ENCODE data around the gene LDAH. TPM values are rescaled to one million over a fixed set of nuclear protein-coding genes. Genes with fewer than 3 reads are reported as not detected.

LDAH gene
- total and polyA plus RNA-seq, 2 experiments from 2014 or later = 12.1 to 37.5 TPM

DNA sequence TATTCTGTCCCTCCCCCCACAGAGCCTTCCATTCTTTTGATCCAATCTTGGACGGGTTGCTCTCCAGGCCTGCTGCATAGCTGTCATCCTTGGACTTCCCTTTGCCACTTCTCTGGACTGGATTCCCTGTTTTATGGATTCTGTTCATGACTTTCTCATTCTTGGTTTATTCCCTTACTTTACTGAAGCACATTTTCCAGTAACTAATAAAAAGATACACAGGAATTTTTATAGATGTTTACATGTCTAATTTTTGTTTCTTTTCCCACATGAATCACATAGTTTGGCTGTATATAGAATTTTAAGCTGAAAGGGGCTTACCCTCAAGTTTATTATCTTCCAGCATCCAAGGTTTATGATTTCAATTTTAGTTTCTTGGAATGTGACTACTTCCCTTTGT, 118.0 kb downstream of the LDAH start:
- no peaks in the 10 kb centered on the region for H3K36me3 ChIP-seq (ENCODE audit: insufficient read depth)
- H3K4me3 Mint-ChIP-seq = no peak overlapping the region
- no peaks in the 10 kb centered on the region; the same call in 1 of the 2 replicates for H3K79me2 ChIP-seq (replicated peaks; ENCODE audit: insufficient read depth)
- no peaks in the 10 kb centered on the region for H3K27me3 Mint-ChIP-seq (ENCODE audit: insufficient read depth, low read depth, poor library complexity)
- DNase-seq (ENCODE audit: low spot score) = no peak
- no peaks in the 10 kb centered on the region for H3K4me1 ChIP-seq (ENCODE audit: insufficient read depth)
- no peaks in the 10 kb centered on the region for H3K36me3 Mint-ChIP-seq (ENCODE audit: low read depth)
- TF ChIP-seq EZH2phosphoT487 (IDR thresholded peaks at IDR 0.05; ENCODE audit: unreplicated experiment) (no peak), ZNF114 (CRISPR knock-in tag; IDR thresholded peaks at IDR 0.05) (no peak), NANOG (IDR thresholded peaks at IDR 0.05; ENCODE audit: borderline replicate concordance) (no peak), POLR2AphosphoS5 (IDR thresholded peaks at IDR 0.05; ENCODE audit: low read depth) (no peak)
- no peaks in the 10 kb centered on the region for H3K9me3 Mint-ChIP-seq
- no peak overlapping the region for H3K27ac ChIP-seq (ENCODE audit: low read depth)
- H3K9me2 ChIP-seq (ENCODE audit: insufficient read depth) = 0 out of 2 replicates have a peak, but pooled peaks cover 3% of the 10 kb centered on the region
- no peaks in the 10 kb centered on the region for H3K4me1 Mint-ChIP-seq
- H3K27me3 ChIP-seq (ENCODE audit: insufficient read depth) = no peaks in the 10 kb centered on the region
- H3F3A ChIP-seq (replicated peaks; ENCODE audit: low read depth) = no peaks in the 10 kb centered on the region
- H3K4me3 ChIP-seq = no peak overlapping the region
- H3K4me2 ChIP-seq = no peak overlapping the region
- no peak overlapping the region for H3K27ac Mint-ChIP-seq
- ATAC-seq = no peak
- H2AFZ ChIP-seq = no peak overlapping the region
- no peaks in the 10 kb centered on the region; the same call in 1 of the 2 replicates for H4K20me1 ChIP-seq (replicated peaks; ENCODE audit: insufficient read depth)

DNA sequence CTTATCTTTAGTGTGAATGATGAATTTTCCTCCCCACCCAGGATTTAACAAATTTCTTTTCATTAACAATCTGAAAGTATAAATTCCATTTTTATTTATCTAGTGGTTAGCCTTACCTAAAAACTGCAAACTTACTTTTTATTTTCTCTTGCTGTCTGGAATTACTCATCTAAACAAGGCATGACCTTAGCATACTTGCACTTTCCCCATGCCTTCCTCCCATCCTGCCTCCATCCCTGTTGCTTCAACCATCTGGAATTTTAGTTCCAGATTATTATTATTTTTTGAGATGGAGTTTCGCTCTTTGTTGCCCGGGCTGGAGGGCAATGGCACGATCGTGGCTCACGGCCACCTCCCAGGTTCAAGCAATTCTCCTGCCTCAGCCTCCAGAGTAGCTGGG, 120.3 kb downstream of the LDAH start:
- Histone ChIP-seq H3K79me2 (replicated peaks; ENCODE audit: insufficient read depth) (no peaks in the 10 kb centered on the region), H3K4me2 (no peak overlapping the region), H3K27me3 (ENCODE audit: insufficient read depth) (no peaks in the 10 kb centered on the region), H4K20me1 (replicated peaks; ENCODE audit: insufficient read depth) (no peaks in the 10 kb centered on the region; the same call in 1 of the 2 replicates), H3K27ac (ENCODE audit: low read depth) (no peak overlapping the region), H3K36me3 (ENCODE audit: insufficient read depth) (no peaks in the 10 kb centered on the region), H3K9me2 (ENCODE audit: insufficient read depth) (no peaks in the 10 kb centered on the region), H2AFZ (no peak overlapping the region), H3K4me3 (no peak overlapping the region), H3F3A (replicated peaks; ENCODE audit: low read depth) (no peaks in the 10 kb centered on the region), H3K4me1 (ENCODE audit: insufficient read depth) (no peaks in the 10 kb centered on the region)
- DNase-seq (ENCODE audit: low spot score) (no peak), ATAC-seq (no peak)
- Mint-ChIP-seq H3K27ac (no peak overlapping the region), H3K4me3 (no peak overlapping the region), H3K36me3 (ENCODE audit: low read depth) (no peaks in the 10 kb centered on the region), H3K4me1 (no peaks in the 10 kb centered on the region), H3K27me3 (ENCODE audit: insufficient read depth, low read depth, poor library complexity) (no peaks in the 10 kb centered on the region), H3K9me3 (no peaks in the 10 kb centered on the region)
- TF ChIP-seq, protein P1, sequence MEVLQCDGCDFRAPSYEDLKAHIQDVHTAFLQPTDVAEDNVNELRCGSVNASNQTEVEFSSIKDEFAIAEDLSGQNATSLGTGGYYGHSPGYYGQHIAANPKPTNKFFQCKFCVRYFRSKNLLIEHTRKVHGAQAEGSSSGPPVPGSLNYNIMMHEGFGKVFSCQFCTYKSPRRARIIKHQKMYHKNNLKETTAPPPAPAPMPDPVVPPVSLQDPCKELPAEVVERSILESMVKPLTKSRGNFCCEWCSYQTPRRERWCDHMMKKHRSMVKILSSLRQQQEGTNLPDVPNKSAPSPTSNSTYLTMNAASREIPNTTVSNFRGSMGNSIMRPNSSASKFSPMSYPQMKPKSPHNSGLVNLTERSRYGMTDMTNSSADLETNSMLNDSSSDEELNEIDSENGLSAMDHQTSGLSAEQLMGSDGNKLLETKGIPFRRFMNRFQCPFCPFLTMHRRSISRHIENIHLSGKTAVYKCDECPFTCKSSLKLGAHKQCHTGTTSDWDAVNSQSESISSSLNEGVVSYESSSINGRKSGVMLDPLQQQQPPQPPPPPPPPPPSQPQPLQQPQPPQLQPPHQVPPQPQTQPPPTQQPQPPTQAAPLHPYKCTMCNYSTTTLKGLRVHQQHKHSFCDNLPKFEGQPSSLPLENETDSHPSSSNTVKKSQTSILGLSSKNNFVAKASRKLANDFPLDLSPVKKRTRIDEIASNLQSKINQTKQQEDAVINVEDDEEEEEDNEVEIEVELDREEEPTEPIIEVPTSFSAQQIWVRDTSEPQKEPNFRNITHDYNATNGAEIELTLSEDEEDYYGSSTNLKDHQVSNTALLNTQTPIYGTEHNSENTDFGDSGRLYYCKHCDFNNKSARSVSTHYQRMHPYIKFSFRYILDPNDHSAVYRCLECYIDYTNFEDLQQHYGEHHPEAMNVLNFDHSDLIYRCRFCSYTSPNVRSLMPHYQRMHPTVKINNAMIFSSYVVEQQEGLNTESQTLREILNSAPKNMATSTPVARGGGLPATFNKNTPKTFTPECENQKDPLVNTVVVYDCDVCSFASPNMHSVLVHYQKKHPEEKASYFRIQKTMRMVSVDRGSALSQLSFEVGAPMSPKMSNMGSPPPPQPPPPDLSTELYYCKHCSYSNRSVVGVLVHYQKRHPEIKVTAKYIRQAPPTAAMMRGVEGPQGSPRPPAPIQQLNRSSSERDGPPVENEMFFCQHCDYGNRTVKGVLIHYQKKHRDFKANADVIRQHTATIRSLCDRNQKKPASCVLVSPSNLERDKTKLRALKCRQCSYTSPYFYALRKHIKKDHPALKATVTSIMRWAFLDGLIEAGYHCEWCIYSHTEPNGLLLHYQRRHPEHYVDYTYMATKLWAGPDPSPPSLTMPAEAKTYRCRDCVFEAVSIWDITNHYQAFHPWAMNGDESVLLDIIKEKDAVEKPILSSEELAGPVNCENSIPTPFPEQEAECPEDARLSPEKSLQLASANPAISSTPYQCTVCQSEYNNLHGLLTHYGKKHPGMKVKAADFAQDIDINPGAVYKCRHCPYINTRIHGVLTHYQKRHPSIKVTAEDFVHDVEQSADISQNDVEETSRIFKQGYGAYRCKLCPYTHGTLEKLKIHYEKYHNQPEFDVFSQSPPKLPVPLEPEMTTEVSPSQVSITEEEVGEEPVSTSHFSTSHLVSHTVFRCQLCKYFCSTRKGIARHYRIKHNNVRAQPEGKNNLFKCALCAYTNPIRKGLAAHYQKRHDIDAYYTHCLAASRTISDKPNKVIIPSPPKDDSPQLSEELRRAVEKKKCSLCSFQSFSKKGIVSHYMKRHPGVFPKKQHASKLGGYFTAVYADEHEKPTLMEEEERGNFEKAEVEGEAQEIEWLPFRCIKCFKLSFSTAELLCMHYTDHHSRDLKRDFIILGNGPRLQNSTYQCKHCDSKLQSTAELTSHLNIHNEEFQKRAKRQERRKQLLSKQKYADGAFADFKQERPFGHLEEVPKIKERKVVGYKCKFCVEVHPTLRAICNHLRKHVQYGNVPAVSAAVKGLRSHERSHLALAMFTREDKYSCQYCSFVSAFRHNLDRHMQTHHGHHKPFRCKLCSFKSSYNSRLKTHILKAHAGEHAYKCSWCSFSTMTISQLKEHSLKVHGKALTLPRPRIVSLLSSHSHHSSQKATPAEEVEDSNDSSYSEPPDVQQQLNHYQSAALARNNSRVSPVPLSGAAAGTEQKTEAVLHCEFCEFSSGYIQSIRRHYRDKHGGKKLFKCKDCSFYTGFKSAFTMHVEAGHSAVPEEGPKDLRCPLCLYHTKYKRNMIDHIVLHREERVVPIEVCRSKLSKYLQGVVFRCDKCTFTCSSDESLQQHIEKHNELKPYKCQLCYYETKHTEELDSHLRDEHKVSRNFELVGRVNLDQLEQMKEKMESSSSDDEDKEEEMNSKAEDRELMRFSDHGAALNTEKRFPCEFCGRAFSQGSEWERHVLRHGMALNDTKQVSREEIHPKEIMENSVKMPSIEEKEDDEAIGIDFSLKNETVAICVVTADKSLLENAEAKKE (CRISPR knock-in tag; IDR thresholded peaks at IDR 0.05) = no peak
- TF ChIP-seq STAT1 (IDR thresholded peaks at IDR 0.05; ENCODE audit: unreplicated experiment) (no peak), NANOG (IDR thresholded peaks at IDR 0.05; ENCODE audit: borderline replicate concordance) (no peak), ZNF114 (CRISPR knock-in tag; IDR thresholded peaks at IDR 0.05) (no peak), CREB1 (CRISPR knock-in tag; IDR thresholded peaks at IDR 0.05; ENCODE audit: low read depth) (no peak), EZH2 (IDR thresholded peaks at IDR 0.05; ENCODE audit: low read depth, unreplicated experiment) (no peak), ZNF331 (CRISPR knock-in tag; IDR thresholded peaks at IDR 0.05; ENCODE audit: low read depth) (no peak)
- TF ChIP-seq, protein P2, sequence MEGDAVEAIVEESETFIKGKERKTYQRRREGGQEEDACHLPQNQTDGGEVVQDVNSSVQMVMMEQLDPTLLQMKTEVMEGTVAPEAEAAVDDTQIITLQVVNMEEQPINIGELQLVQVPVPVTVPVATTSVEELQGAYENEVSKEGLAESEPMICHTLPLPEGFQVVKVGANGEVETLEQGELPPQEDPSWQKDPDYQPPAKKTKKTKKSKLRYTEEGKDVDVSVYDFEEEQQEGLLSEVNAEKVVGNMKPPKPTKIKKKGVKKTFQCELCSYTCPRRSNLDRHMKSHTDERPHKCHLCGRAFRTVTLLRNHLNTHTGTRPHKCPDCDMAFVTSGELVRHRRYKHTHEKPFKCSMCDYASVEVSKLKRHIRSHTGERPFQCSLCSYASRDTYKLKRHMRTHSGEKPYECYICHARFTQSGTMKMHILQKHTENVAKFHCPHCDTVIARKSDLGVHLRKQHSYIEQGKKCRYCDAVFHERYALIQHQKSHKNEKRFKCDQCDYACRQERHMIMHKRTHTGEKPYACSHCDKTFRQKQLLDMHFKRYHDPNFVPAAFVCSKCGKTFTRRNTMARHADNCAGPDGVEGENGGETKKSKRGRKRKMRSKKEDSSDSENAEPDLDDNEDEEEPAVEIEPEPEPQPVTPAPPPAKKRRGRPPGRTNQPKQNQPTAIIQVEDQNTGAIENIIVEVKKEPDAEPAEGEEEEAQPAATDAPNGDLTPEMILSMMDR (conservative IDR thresholded peaks at IDR 0.05; ENCODE audit: low read depth in 2 of 2) = no peak
- TF ChIP-seq, protein P3, sequence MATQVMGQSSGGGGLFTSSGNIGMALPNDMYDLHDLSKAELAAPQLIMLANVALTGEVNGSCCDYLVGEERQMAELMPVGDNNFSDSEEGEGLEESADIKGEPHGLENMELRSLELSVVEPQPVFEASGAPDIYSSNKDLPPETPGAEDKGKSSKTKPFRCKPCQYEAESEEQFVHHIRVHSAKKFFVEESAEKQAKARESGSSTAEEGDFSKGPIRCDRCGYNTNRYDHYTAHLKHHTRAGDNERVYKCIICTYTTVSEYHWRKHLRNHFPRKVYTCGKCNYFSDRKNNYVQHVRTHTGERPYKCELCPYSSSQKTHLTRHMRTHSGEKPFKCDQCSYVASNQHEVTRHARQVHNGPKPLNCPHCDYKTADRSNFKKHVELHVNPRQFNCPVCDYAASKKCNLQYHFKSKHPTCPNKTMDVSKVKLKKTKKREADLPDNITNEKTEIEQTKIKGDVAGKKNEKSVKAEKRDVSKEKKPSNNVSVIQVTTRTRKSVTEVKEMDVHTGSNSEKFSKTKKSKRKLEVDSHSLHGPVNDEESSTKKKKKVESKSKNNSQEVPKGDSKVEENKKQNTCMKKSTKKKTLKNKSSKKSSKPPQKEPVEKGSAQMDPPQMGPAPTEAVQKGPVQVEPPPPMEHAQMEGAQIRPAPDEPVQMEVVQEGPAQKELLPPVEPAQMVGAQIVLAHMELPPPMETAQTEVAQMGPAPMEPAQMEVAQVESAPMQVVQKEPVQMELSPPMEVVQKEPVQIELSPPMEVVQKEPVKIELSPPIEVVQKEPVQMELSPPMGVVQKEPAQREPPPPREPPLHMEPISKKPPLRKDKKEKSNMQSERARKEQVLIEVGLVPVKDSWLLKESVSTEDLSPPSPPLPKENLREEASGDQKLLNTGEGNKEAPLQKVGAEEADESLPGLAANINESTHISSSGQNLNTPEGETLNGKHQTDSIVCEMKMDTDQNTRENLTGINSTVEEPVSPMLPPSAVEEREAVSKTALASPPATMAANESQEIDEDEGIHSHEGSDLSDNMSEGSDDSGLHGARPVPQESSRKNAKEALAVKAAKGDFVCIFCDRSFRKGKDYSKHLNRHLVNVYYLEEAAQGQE (IDR thresholded peaks at IDR 0.05; ENCODE audit: unreplicated experiment) = no peak

All from GM23338 (cell line).